ENCODE results near the gene MYH7. TPM values are rescaled to one million over a fixed set of nuclear protein-coding genes. Genes with fewer than 3 reads are reported as not detected.

Gene MYH7
- polyA plus RNA-seq, 1 donor from 2014 or later: 0.12 TPM

GRCh38 chr14:23378612-23379220, 56.7 kb downstream of the MYH7 start:
- TF ChIP-seq POLR2AphosphoS5 (IDR thresholded peaks at IDR 0.05): no peak
- TF ChIP-seq EZH2 (IDR thresholded peaks at IDR 0.05; ENCODE audit: borderline replicate concordance, insufficient read depth, low read length, poor library complexity, severe bottlenecking): no peak
- TF ChIP-seq, protein P1, sequence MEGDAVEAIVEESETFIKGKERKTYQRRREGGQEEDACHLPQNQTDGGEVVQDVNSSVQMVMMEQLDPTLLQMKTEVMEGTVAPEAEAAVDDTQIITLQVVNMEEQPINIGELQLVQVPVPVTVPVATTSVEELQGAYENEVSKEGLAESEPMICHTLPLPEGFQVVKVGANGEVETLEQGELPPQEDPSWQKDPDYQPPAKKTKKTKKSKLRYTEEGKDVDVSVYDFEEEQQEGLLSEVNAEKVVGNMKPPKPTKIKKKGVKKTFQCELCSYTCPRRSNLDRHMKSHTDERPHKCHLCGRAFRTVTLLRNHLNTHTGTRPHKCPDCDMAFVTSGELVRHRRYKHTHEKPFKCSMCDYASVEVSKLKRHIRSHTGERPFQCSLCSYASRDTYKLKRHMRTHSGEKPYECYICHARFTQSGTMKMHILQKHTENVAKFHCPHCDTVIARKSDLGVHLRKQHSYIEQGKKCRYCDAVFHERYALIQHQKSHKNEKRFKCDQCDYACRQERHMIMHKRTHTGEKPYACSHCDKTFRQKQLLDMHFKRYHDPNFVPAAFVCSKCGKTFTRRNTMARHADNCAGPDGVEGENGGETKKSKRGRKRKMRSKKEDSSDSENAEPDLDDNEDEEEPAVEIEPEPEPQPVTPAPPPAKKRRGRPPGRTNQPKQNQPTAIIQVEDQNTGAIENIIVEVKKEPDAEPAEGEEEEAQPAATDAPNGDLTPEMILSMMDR (IDR thresholded peaks at IDR 0.05; ENCODE audit: poor library complexity, severe bottlenecking): no peak
- no peak for TF ChIP-seq REST (IDR thresholded peaks at IDR 0.05; ENCODE audit: borderline replicate concordance)
- no peak for TF ChIP-seq RAD21 (conservative IDR thresholded peaks at IDR 0.05)
- H3K4me2 ChIP-seq (ENCODE audit: low read length): no peak overlapping the region
- H3K9ac ChIP-seq (ENCODE audit: low read length): no peak overlapping the region
- no peaks in the 10 kb centered on the region for H3K27me3 ChIP-seq (ENCODE audit: insufficient read depth, low read depth, low read length)
- H3F3A ChIP-seq (ENCODE audit: insufficient read depth, low read length, poor library complexity, severe bottlenecking): no peaks in the 10 kb centered on the region
- no peaks in the 10 kb centered on the region for H4K20me1 ChIP-seq (ENCODE audit: insufficient read depth)
- no peaks in the 10 kb centered on the region for H3K79me2 ChIP-seq (replicated peaks; ENCODE audit: insufficient read depth, low read length)
- H3K9me2 ChIP-seq (ENCODE audit: insufficient read depth, low read length): no peaks in the 10 kb centered on the region
- H3K4me3 ChIP-seq (ENCODE audit: low read length): no peak overlapping the region
- H2AFZ ChIP-seq (ENCODE audit: low read depth, low read length): no peak overlapping the region
- H3K36me3 ChIP-seq (ENCODE audit: insufficient read depth, low read length): no peaks in the 10 kb centered on the region
- no peaks in the 10 kb centered on the region for H3K9me3 ChIP-seq (ENCODE audit: low read length)
- no peak overlapping the region for H3K27ac ChIP-seq (ENCODE audit: low read length)

- Histone ChIP-seq H3K9ac (ENCODE audit: low read length) (no peak overlapping the region), H2AFZ (ENCODE audit: low read depth, low read length) (no peak overlapping the region), H4K20me1 (ENCODE audit: insufficient read depth) (no peaks in the 10 kb centered on the region), H3K27me3 (ENCODE audit: insufficient read depth, low read depth, low read length) (no peaks in the 10 kb centered on the region), H3K4me2 (ENCODE audit: low read length) (no peak overlapping the region), H3K4me3 (ENCODE audit: low read length) (no peak overlapping the region), H3K79me2 (replicated peaks; ENCODE audit: insufficient read depth, low read length) (no peaks in the 10 kb centered on the region), H3K9me3 (ENCODE audit: low read length) (no peaks in the 10 kb centered on the region), H3F3A (ENCODE audit: insufficient read depth, low read length, poor library complexity, severe bottlenecking) (no peaks in the 10 kb centered on the region), H3K36me3 (ENCODE audit: insufficient read depth, low read length) (no peaks in the 10 kb centered on the region), H3K27ac (ENCODE audit: low read length) (no peak overlapping the region), H3K9me2 (ENCODE audit: insufficient read depth, low read length) (no peaks in the 10 kb centered on the region)
- no peak for TF ChIP-seq EZH2 (IDR thresholded peaks at IDR 0.05; ENCODE audit: borderline replicate concordance, insufficient read depth, low read length, poor library complexity, severe bottlenecking)
- no peak for TF ChIP-seq REST (IDR thresholded peaks at IDR 0.05; ENCODE audit: borderline replicate concordance)
- TF ChIP-seq TAF1 (IDR thresholded peaks at IDR 0.05; ENCODE audit: low read depth): no peak
- no peak for TF ChIP-seq EP300 (conservative IDR thresholded peaks at IDR 0.05; ENCODE audit: poor library complexity, severe bottlenecking)
- no peak for TF ChIP-seq RAD21 (conservative IDR thresholded peaks at IDR 0.05)
- TF ChIP-seq POLR2AphosphoS5 (IDR thresholded peaks at IDR 0.05): no peak
- TF ChIP-seq SMC3 (conservative IDR thresholded peaks at IDR 0.05; ENCODE audit: poor library complexity): no peak
- no peak for TF ChIP-seq MXI1 (conservative IDR thresholded peaks at IDR 0.05; ENCODE audit: poor library complexity, severe bottlenecking)
- TF ChIP-seq, protein P1 (IDR thresholded peaks at IDR 0.05; ENCODE audit: poor library complexity, severe bottlenecking): no peak
Observed at GRCh38 chr14:23377573-23378563, 57.6 kb downstream of the MYH7 start.

All from neural cell (in vitro differentiated cells).